HepG2 (cell line): ENCODE data around the gene ASF1B. TPM values are rescaled to one million over a fixed set of nuclear protein-coding genes. Genes with fewer than 3 reads are reported as not detected.

ENCODE experiments used
- ATAC-seq: fragments of 200-7000 bp; cut with Tn5 transposase; 3 replicates; pipeline ENCODE4 v1.9.1; 2020; ENCODE audit warnings: mild to moderate bottlenecking, moderate library complexity
- BruUV-seq: library from RNA; stranded (reverse); fragments of 400-500 nt; replicated peaks from 2 replicates; lab custom pipeline; 2021; lab: Mats Ljungman, UMichigan
- CTCF ChIA-PET: fragments of 300-600 bp; formaldehyde crosslinking; extraction: SDS; loops from one replicate; lab custom pipeline; 2021; ENCODE audit warnings: low total read pairs, inconsistent platforms, low intra/inter-chr PET ratio; lab: Yijun Ruan, JAX
- POLR2A ChIA-PET: fragments of 350-600 bp; sonication (Branson Sonifier 250); formaldehyde crosslinking; loops from one replicate; lab custom pipeline; 2020; ENCODE audit warnings: antibody characterized with exemption, inconsistent platforms; lab: Yijun Ruan, JAX
- DNase-seq: peaks from one replicate; pipeline ENCODE4 v3.0.0-alpha.2; 2015; ENCODE audit warnings: low spot score
- FAIRE-seq: peaks from 3 replicates; lab custom pipeline; 2011; peaks lifted over from hg19 to GRCh38; lab: Jason Lieb, UNC
- H2AFZ ChIP-seq: one replicate; pipeline ENCODE4 v1.6.1; 2011; ENCODE audit warnings: low read length, inconsistent platforms
- H3K27ac ChIP-seq: fragments of 300-600 bp; 3 replicates; pipeline ENCODE4 v1.8.0; 2011; ENCODE audit warnings: mixed run types, mild to moderate bottlenecking, mixed read lengths, low read length, inconsistent platforms; ENCODE audit not compliant: insufficient read depth; ENCODE audit errors: extremely low read length
- H3K27me3 ChIP-seq, 2 experiments: fragments of 200-600 bp in 1 of 2; 2 replicates in 1 of 2; 3 replicates in 1 of 2; pipeline versions ENCODE4 v1.6.0 to v1.8.0; 2011; ENCODE audit warnings: low read length in 2 of 2, mild to moderate bottlenecking in 2 of 2, moderate library complexity in 2 of 2, inconsistent platforms in 1 of 2; ENCODE audit not compliant: insufficient read depth in 2 of 2, control insufficient read depth in 1 of 2
- H3K36me3 ChIP-seq, 2 experiments: fragments of 200-600 bp in 1 of 2; replicated peaks in 1 of 2; 2 replicates in 1 of 2; 3 replicates in 1 of 2; pipeline versions ENCODE4 v1.5.1 to v1.8.0; 2011; ENCODE audit warnings: low read length in 2 of 2, inconsistent platforms in 1 of 2; ENCODE audit not compliant: insufficient read depth in 2 of 2, control insufficient read depth in 1 of 2
- H3K4me1 ChIP-seq: 2 replicates; pipeline ENCODE4 v1.5.1; 2012; ENCODE audit warnings: low read length, inconsistent platforms; ENCODE audit not compliant: insufficient read depth
- H3K4me2 ChIP-seq: 2 replicates; pipeline ENCODE4 v1.6.0; 2011; ENCODE audit warnings: low read depth, low read length, inconsistent platforms
- H3K4me3 ChIP-seq, 3 experiments: fragments of 200-600 bp in 1 of 3; sonication (generic), shearing (Covaris generic) in 1 of 3; replicated peaks in 1 of 3; 2 replicates each; pipeline ENCODE4 v1.5.1; 2011 to 2016; ENCODE audit warnings: low read length in 3 of 3, inconsistent platforms in 2 of 3, low read depth in 2 of 3, mild to moderate bottlenecking in 2 of 3, control low read depth in 1 of 3, mixed read lengths in 1 of 3; ENCODE audit not compliant: insufficient read depth in 1 of 3
- H3K79me2 ChIP-seq: one replicate; pipeline ENCODE4 v1.6.1; 2011; ENCODE audit warnings: low read length, inconsistent platforms; ENCODE audit not compliant: insufficient read depth
- H3K9ac ChIP-seq: 2 replicates; pipeline ENCODE4 v1.6.0; 2011; ENCODE audit warnings: mild to moderate bottlenecking, low read depth, low read length, inconsistent platforms; ENCODE audit not compliant: insufficient read depth
- H3K9me3 ChIP-seq: 2 replicates; pipeline ENCODE4 v1.5.1; 2012; ENCODE audit warnings: mild to moderate bottlenecking, low read length
- H4K20me1 ChIP-seq: 2 replicates; pipeline ENCODE4 v1.6.0; 2011; ENCODE audit warnings: inconsistent platforms, mild to moderate bottlenecking, low read length, moderate library complexity; ENCODE audit not compliant: insufficient read depth
- EZH2 ChIP-seq: conservative IDR thresholded peaks from 2 replicates; pipeline ENCODE4 v1.6.1; 2012; ENCODE audit warnings: mild to moderate bottlenecking, low read depth, low read length, moderate library complexity
- FOXC1 ChIP-seq: sonication (generic); formaldehyde crosslinking; IDR thresholded peaks from 2 replicates; pipeline ENCODE4 v1.8.0; 2022; ENCODE audit warnings: mild to moderate bottlenecking, missing genetic modification reagents, borderline replicate concordance
- MBD4 ChIP-seq: IDR thresholded peaks from 2 replicates; pipeline ENCODE4 v1.6.1; 2012; ENCODE audit warnings: low read length, inconsistent platforms, borderline replicate concordance
- SMAD3 ChIP-seq: sonication (generic); formaldehyde crosslinking; IDR thresholded peaks from 2 replicates; pipeline ENCODE4 v1.4.0; 2020; ENCODE audit warnings: missing genetic modification reagents
- STAG1 ChIP-seq: sonication (generic); formaldehyde crosslinking; IDR thresholded peaks from 2 replicates; pipeline ENCODE4 v1.4.0; 2020; ENCODE audit warnings: missing genetic modification reagents
- TAF15 ChIP-seq: fragments of 200-400 bp; formaldehyde crosslinking; IDR thresholded peaks from one replicate; pipeline ENCODE4 v1.6.1; 2018; ENCODE audit warnings: mild to moderate bottlenecking, low read depth, low read length; ENCODE audit not compliant: poor library complexity, severe bottlenecking
- ZBTB8A ChIP-seq: sonication (generic); formaldehyde crosslinking; IDR thresholded peaks from 2 replicates; pipeline ENCODE4 v1.4.0; 2020; ENCODE audit warnings: mild to moderate bottlenecking, low read depth, missing genetic modification reagents, borderline replicate concordance
- ZNF468 ChIP-seq: sonication (generic); formaldehyde crosslinking; IDR thresholded peaks from 2 replicates; pipeline ENCODE4 v1.8.0; 2022; ENCODE audit warnings: mild to moderate bottlenecking, moderate library complexity, missing genetic modification reagents
- ZNF678 ChIP-seq: sonication (generic); formaldehyde crosslinking; IDR thresholded peaks from 2 replicates; pipeline ENCODE4 v1.4.0; 2020; ENCODE audit warnings: mild to moderate bottlenecking, missing genetic modification reagents
- ZNF766 ChIP-seq: sonication (generic); formaldehyde crosslinking; IDR thresholded peaks from 2 replicates; pipeline ENCODE4 v1.5.0; 2020; ENCODE audit warnings: missing genetic modification reagents, borderline replicate concordance
- WGBS: methylation state at CpG from one replicate; pipeline ENCODE4 v1.1.6; 2017; ENCODE audit warnings: low lambda C conversion rate; 5-methylcytosine and 5-hydroxymethylcytosine counted together
- in situ Hi-C: cut with HindIII; loops from 2 replicates; pipeline ENCODE4 v1.10.0; 2017; ENCODE audit warnings: low pct_unique_long_range_greater_than_20kb; ENCODE audit not compliant: extremely low pct_ligation_motif_present
- intact Hi-C: fragments of 100-400 bp; cut with micrococcal nuclease; formaldehyde crosslinking; loops from one replicate; pipeline ENCODE4 v1.10.0; 2022; ENCODE audit not compliant: unreplicated experiment
- polyA plus RNA-seq, 8 experiments: library from polyadenylated mRNA; depleted of rRNA in 3 of 8; stranded (reverse) in 7 of 8; unstranded in 1 of 8; fragments of >200 nt; fragmentation: Illumina TruSeq in 4 of 8; extraction: Trizol in 4 of 8; gene quantifications; 2 replicates each; pipeline versions ENCODE4 v1.2.1 to v1.2.3, GENCODE V29; 2011 to 2016; ENCODE audit warnings: low read depth in 4 of 8, missing spikeins in 1 of 8, mixed read lengths in 1 of 8; ENCODE audit not compliant: insufficient read depth in 1 of 8
- total RNA-seq, 5 experiments: library from RNA; depleted of rRNA; stranded (reverse); fragments of >200 nt; fragmentation: Illumina TruSeq; extraction: Trizol; gene quantifications; 2 replicates each; pipeline ENCODE4 v1.2.3, GENCODE V29; 2016; ENCODE audit warnings: low read depth in 1 of 5
- TF ChIP-seq, protein P1 (sequence below), 2 experiments: IDR thresholded peaks; 2 replicates each; pipeline ENCODE4 v1.6.1; 2011 to 2012; ENCODE audit warnings: low read length in 2 of 2, borderline replicate concordance in 1 of 2, low read depth in 1 of 2, mild to moderate bottlenecking in 1 of 2, moderate library complexity in 1 of 2
- TF ChIP-seq, protein P2 (sequence below): sonication (generic); formaldehyde crosslinking; IDR thresholded peaks from 2 replicates; pipeline ENCODE4 v1.4.0; 2020; ENCODE audit warnings: mild to moderate bottlenecking, missing genetic modification reagents
- TF ChIP-seq, protein P3 (sequence below): sonication (generic); formaldehyde crosslinking; IDR thresholded peaks from 2 replicates; pipeline ENCODE4 v1.4.0; 2020; ENCODE audit warnings: missing genetic modification reagents, borderline replicate concordance

Gene ASF1B
- total and polyA plus RNA-seq, 2 of the 13 experiments (the other 11 are each of a cell fraction or from before 2014, with no cell fraction given) = 18.2 to 24.8 TPM

DNA sequence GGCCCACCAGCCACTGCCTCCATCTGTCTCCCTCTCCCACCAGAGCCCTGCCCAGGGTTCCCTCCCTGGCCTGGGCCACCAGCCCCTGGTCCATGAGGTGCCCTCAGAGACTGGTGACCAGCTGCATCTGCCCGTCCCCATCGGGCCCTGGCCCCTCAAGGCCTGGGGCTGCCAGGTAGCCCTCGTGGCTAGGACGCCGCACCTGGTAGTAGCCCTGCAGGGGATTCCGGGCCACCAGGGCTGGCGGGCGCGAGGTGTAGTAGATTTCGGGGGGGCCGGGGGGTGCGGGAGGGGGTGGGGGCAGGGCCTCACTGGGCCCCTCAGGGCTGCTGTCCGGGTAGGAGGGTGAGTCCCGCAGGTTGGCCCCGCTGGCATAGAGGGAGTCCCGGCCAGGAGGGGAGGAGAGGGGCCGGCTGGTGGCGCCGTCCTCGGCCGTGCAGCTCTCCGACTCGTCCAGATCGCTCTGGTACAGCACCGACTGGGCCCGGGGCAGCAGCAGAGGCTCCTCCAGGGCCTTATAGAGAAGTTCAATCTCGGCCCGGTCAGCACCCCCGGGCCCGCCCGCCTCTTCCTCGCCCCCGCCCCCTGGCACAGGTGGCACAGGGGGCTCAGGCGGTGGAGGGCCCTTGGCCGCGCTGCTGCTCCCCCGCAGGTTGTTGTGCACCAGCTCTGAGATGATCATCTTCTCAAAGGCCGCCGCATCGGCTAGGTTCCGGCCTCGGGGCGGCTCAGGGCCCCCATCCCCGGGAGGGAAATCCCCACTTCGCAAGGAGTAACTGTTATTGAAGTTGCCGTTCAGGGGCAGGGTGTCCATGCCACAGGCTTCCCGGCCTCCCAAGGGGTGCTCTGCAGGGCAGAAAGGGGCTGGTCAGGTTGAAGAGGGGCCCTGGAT, 14.6 kb upstream of the ASF1B start:
- BruUV-seq = no TSS peak
- CTCF ChIA-PET = no interaction called here
- TF ChIP-seq SMAD3 (CRISPR knock-in tag) = no peak
- TF ChIP-seq ZBTB8A (CRISPR knock-in tag) = no peak
- TF ChIP-seq EZH2 = no peak
- TF ChIP-seq FOXC1 (CRISPR knock-in tag) = no peak
- TF ChIP-seq MBD4 = no peak
- TF ChIP-seq, protein P1, sequence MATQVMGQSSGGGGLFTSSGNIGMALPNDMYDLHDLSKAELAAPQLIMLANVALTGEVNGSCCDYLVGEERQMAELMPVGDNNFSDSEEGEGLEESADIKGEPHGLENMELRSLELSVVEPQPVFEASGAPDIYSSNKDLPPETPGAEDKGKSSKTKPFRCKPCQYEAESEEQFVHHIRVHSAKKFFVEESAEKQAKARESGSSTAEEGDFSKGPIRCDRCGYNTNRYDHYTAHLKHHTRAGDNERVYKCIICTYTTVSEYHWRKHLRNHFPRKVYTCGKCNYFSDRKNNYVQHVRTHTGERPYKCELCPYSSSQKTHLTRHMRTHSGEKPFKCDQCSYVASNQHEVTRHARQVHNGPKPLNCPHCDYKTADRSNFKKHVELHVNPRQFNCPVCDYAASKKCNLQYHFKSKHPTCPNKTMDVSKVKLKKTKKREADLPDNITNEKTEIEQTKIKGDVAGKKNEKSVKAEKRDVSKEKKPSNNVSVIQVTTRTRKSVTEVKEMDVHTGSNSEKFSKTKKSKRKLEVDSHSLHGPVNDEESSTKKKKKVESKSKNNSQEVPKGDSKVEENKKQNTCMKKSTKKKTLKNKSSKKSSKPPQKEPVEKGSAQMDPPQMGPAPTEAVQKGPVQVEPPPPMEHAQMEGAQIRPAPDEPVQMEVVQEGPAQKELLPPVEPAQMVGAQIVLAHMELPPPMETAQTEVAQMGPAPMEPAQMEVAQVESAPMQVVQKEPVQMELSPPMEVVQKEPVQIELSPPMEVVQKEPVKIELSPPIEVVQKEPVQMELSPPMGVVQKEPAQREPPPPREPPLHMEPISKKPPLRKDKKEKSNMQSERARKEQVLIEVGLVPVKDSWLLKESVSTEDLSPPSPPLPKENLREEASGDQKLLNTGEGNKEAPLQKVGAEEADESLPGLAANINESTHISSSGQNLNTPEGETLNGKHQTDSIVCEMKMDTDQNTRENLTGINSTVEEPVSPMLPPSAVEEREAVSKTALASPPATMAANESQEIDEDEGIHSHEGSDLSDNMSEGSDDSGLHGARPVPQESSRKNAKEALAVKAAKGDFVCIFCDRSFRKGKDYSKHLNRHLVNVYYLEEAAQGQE (IDR thresholded peaks at IDR 0.05; ENCODE audit: borderline replicate concordance in 1 of 2, low read depth in 1 of 2, low read length in 2 of 2) = no peak
- TF ChIP-seq, protein P2, sequence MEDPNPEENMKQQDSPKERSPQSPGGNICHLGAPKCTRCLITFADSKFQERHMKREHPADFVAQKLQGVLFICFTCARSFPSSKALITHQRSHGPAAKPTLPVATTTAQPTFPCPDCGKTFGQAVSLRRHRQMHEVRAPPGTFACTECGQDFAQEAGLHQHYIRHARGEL (CRISPR knock-in tag) = no peak
- TF ChIP-seq ZNF766 = no peak
- TF ChIP-seq, protein P3, sequence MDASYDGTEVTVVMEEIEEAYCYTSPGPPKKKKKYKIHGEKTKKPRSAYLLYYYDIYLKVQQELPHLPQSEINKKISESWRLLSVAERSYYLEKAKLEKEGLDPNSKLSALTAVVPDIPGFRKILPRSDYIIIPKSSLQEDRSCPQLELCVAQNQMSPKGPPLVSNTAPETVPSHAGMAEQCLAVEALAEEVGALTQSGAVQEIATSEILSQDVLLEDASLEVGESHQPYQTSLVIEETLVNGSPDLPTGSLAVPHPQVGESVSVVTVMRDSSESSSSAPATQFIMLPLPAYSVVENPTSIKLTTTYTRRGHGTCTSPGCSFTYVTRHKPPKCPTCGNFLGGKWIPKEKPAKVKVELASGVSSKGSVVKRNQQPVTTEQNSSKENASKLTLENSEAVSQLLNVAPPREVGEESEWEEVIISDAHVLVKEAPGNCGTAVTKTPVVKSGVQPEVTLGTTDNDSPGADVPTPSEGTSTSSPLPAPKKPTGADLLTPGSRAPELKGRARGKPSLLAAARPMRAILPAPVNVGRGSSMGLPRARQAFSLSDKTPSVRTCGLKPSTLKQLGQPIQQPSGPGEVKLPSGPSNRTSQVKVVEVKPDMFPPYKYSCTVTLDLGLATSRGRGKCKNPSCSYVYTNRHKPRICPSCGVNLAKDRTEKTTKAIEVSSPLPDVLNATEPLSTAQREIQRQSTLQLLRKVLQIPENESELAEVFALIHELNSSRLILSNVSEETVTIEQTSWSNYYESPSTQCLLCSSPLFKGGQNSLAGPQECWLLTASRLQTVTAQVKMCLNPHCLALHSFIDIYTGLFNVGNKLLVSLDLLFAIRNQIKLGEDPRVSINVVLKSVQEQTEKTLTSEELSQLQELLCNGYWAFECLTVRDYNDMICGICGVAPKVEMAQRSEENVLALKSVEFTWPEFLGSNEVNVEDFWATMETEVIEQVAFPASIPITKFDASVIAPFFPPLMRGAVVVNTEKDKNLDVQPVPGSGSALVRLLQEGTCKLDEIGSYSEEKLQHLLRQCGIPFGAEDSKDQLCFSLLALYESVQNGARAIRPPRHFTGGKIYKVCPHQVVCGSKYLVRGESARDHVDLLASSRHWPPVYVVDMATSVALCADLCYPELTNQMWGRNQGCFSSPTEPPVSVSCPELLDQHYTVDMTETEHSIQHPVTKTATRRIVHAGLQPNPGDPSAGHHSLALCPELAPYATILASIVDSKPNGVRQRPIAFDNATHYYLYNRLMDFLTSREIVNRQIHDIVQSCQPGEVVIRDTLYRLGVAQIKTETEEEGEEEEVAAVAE = no peak
- TF ChIP-seq STAG1 (CRISPR knock-in tag) = no peak
- TF ChIP-seq ZNF678 = no peak
- TF ChIP-seq TAF15 = no peak
- TF ChIP-seq ZNF468 (CRISPR knock-in tag) = no peak
- in situ Hi-C loops = no loop called here
- POLR2A ChIA-PET = no interaction called here
- Histone ChIP-seq H3K79me2 (no peaks in the 10 kb centered on the region), H3K27me3 (no peaks in the 10 kb centered on the region; a peak in 1 of 5 replicates), H3K4me1 (peaks cover 13% of the 10 kb centered on the region), H3K9ac (no peak overlapping the region), H4K20me1 (no peaks in the 10 kb centered on the region), H2AFZ (no peak overlapping the region), H3K36me3 (no peaks in the 10 kb centered on the region), H3K4me2 (no peak overlapping the region), H3K9me3 (no peaks in the 10 kb centered on the region), H3K27ac (no peak overlapping the region), H3K4me3 (no peak overlapping the region)
- DNase-seq (no peak), ATAC-seq (no peak), FAIRE-seq (no peak)
- intact Hi-C loops = no loop called here
- WGBS = 83% methylated on average over 26 of the region's 47 CpGs
